Esophagus muscularis mucosa (tissue), 4 donors: ENCODE results near the gene STOML2. TPM values are rescaled to one million over a fixed set of nuclear protein-coding genes. Genes with fewer than 3 reads are reported as not detected.

Experiments
- DNase-seq: peaks from one replicate; pipeline ENCODE4 v3.0.0-alpha.2; 2017; ENCODE audit errors: extremely low spot score
- H3K27ac ChIP-seq, 4 donors: fragments of 200-600 bp; sonication (generic); replicated peaks in 1 of 4; 1 replicate in 3 of 4; 2 replicates in 1 of 4; pipeline ENCODE4 v1.5.1; 2016 to 2019; ENCODE audit warnings: mild to moderate bottlenecking in 1 of 4
- H3K27me3 ChIP-seq, 4 donors: fragments of 200-600 bp; sonication (generic); one replicate each; pipeline versions ENCODE4 v1.5.1 to v1.6.0; 2016 to 2019
- H3K36me3 ChIP-seq, 4 donors: fragments of 200-600 bp; sonication (generic); one replicate each; pipeline ENCODE4 v1.5.1; 2016 to 2019
- H3K4me1 ChIP-seq, 4 donors: fragments of 200-600 bp; sonication (generic); one replicate each; pipeline ENCODE4 v1.5.1; 2016 to 2019
- H3K4me3 ChIP-seq, 4 donors: fragments of 200-600 bp; sonication (generic); 1 replicate in 2 of 4; 2 replicates in 2 of 4; pipeline ENCODE4 v1.5.1; 2016 to 2019; ENCODE audit warnings: mild to moderate bottlenecking in 4 of 4, moderate library complexity in 1 of 4
- H3K9me3 ChIP-seq, 4 donors: fragments of 200-600 bp; sonication (generic); 1 replicate in 3 of 4; 2 replicates in 1 of 4; pipeline ENCODE4 v1.5.1; 2016 to 2019
- CTCF ChIP-seq, 3 experiments: fragments of 200-600 bp in 2 of 3; fragments of 450-650 bp in 1 of 3; sonication (generic) in 2 of 3; IDR thresholded peaks; one replicate each; pipeline ENCODE4 v1.5.1; 2017 to 2019; ENCODE audit warnings: antibody characterized with exemption in 3 of 3, mild to moderate bottlenecking in 2 of 3, moderate library complexity in 1 of 3
- EP300 ChIP-seq: sonication (generic); formaldehyde crosslinking; IDR thresholded peaks from one replicate; pipeline ENCODE4 v1.6.1; 2017; ENCODE audit warnings: antibody characterized with exemption
- POLR2A ChIP-seq: fragments of 450-650 bp; IDR thresholded peaks from one replicate; pipeline ENCODE4 v1.6.1; 2017; ENCODE audit warnings: antibody characterized with exemption, moderate library complexity, mild to moderate bottlenecking, low read depth
- POLR2AphosphoS5 ChIP-seq, 2 donors: sonication (generic); formaldehyde crosslinking; IDR thresholded peaks; one replicate each; pipeline ENCODE4 v1.6.1; 2017; ENCODE audit warnings: antibody characterized with exemption in 2 of 2
- whole genome bisulfite sequencing: methylation state at CpG from one replicate; pipeline ENCODE4 v1.1.5; 2018; 5-methylcytosine and 5-hydroxymethylcytosine counted together
- intact Hi-C: fragments of 100-400 bp; cut with DNase I; formaldehyde crosslinking; loops from one replicate; pipeline ENCODE4 v1.15.1; 2023
- total RNA-seq, 4 donors: library from RNA; depleted of rRNA; stranded (reverse); fragments of >200 nt; gene quantifications; one replicate each; pipeline versions ENCODE4 v1.1.0 to v1.2.1, GENCODE V29; 2016

STOML2 gene
- total RNA-seq, 4 donors from 2014 or later, result 108 to 130 (median 123) TPM

- peak; percentile 97 for DNase-seq
- H3K27ac ChIP-seq, result peak within 1 kb of the TSS; percentile 92 to 98 (median 95)
- TF ChIP-seq EP300 (no peak), POLR2AphosphoS5 (IDR thresholded peaks at IDR 0.05) (peak; percentile 71 to 77), POLR2A (peak; percentile 34), CTCF (IDR thresholded peaks at IDR 0.05) (peak; percentile 59 to 72 (median 72))
- no peaks in the 10 kb centered on the region for H3K27me3 ChIP-seq
- H3K9me3 ChIP-seq, result no peaks in the 10 kb centered on the region
- WGBS, result 2% methylated on average over 28 of the region's 53 CpGs
- peaks cover 11 to 25% (median 20%) of the 10 kb centered on the region in 4 donors for H3K4me1 ChIP-seq
- peaks cover 35 to 59% (median 53%) of the 10 kb centered on the region in 4 donors for H3K36me3 ChIP-seq
- H3K4me3 ChIP-seq, result peak within 1 kb of the TSS; percentile 72 to 99 (median 82)
- intact Hi-C loops, result loop anchor here (2.0 kb wide), 2 partner anchors 15 to 195 kb away; no protein-coding TSS in a partner anchor
Measured at GRCh38 chr9:35096035-35096849, 6.7 kb downstream of the STOML2 start, which contains the start of gene PIGO. TSS of gene PIGO (minus strand) at chr9:35096591. CDS start at chr9:35095565, 1,026 bp downstream.

- TF ChIP-seq EP300, result no peak
- TF ChIP-seq CTCF (IDR thresholded peaks at IDR 0.05), result no peak
- no peak for TF ChIP-seq POLR2AphosphoS5 (IDR thresholded peaks at IDR 0.05)
- Histone ChIP-seq H3K4me1 (peaks cover 10 to 15% (median 14%) of the 10 kb centered on the region in 4 donors), H3K36me3 (peaks cover 36 to 85% (median 76%) of the 10 kb centered on the region in 4 donors), H3K27me3 (no peaks in the 10 kb centered on the region), H3K4me3 (no peak overlapping the region), H3K27ac (no peak overlapping the region), H3K9me3 (no peaks in the 10 kb centered on the region)
- intact Hi-C loops, result no loop called here
- DNase-seq, result no peak
- WGBS, result 95% methylated on average over 8 of the region's 17 CpGs
Measured at GRCh38 chr9:35091536-35091935, 11.4 kb downstream of the STOML2 start.

GRCh38 chr9:35089434-35089833, 13.5 kb downstream of the STOML2 start:
- Histone ChIP-seq H3K9me3 (no peaks in the 10 kb centered on the region), H3K4me3 (no peak overlapping the region), H3K36me3 (peaks cover 36 to 83% (median 78%) of the 10 kb centered on the region in 4 donors), H3K27ac (no peak overlapping the region), H3K27me3 (no peaks in the 10 kb centered on the region), H3K4me1 (no peaks in the 10 kb centered on the region)
- TF ChIP-seq EP300 (no peak), POLR2AphosphoS5 (IDR thresholded peaks at IDR 0.05) (no peak), POLR2A (no peak), CTCF (IDR thresholded peaks at IDR 0.05) (no peak)
- intact Hi-C loops, result no loop called here
- WGBS, result 55% methylated on average over 2 of the region's 2 CpGs
- no peak for DNase-seq

GRCh38 chr9:35085078-35085477, 17.9 kb downstream of the STOML2 start:
- WGBS, result 86% methylated on average over 2 of the region's 2 CpGs
- DNase-seq, result no peak

More at GRCh38 chr9:35085078-35085477, 17.9 kb downstream of the STOML2 start:
- Histone ChIP-seq H3K36me3 (peaks cover 15 to 39% (median 35%) of the 10 kb centered on the region in 4 donors), H3K9me3 (no peaks in the 10 kb centered on the region), H3K27me3 (no peaks in the 10 kb centered on the region), H3K27ac (no peak overlapping the region), H3K4me3 (no peak overlapping the region), H3K4me1 (peaks cover 0 to 7% (median 5%) of the 10 kb centered on the region in 4 donors)
- intact Hi-C loops, result no loop called here
- TF ChIP-seq POLR2A (no peak), CTCF (IDR thresholded peaks at IDR 0.05) (no peak), EP300 (no peak), POLR2AphosphoS5 (IDR thresholded peaks at IDR 0.05) (no peak)
